GM12872 (cell line): ENCODE data around the gene NELFB.

ENCODE experiments used
- TF ChIP-seq, protein P1 (sequence below): IDR thresholded peaks from 3 replicates; pipeline ENCODE4 v1.5.1; 2011; ENCODE audit warnings: low read depth, mild to moderate bottlenecking, low read length, moderate library complexity; ENCODE audit not compliant: insufficient read depth

The NELFB gene

GRCh38 chr9:137298401-137299202 is 43.5 kb downstream of the NELFB start:
- TF ChIP-seq, protein P1, sequence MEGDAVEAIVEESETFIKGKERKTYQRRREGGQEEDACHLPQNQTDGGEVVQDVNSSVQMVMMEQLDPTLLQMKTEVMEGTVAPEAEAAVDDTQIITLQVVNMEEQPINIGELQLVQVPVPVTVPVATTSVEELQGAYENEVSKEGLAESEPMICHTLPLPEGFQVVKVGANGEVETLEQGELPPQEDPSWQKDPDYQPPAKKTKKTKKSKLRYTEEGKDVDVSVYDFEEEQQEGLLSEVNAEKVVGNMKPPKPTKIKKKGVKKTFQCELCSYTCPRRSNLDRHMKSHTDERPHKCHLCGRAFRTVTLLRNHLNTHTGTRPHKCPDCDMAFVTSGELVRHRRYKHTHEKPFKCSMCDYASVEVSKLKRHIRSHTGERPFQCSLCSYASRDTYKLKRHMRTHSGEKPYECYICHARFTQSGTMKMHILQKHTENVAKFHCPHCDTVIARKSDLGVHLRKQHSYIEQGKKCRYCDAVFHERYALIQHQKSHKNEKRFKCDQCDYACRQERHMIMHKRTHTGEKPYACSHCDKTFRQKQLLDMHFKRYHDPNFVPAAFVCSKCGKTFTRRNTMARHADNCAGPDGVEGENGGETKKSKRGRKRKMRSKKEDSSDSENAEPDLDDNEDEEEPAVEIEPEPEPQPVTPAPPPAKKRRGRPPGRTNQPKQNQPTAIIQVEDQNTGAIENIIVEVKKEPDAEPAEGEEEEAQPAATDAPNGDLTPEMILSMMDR: no peak

DNA sequence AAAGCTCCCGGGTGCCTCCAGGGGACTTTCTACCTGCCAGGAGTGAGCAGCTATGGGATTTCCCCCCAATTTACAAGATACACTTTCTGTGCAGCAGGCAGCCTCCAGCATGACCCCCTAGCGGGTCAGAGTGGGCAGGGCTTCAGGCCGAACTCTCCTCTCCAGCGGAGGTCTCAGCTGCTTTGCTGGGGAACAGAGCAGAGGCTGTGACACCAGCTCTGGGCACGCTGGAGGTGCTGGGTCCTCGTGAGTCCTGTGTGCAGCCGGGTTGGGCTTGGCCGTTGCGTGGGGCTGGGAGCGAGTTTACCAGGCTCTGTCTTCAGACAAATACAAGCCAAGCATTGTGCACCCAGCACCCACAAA is 44.1 kb downstream of the NELFB start:
- TF ChIP-seq, protein P1: 0 out of 3 replicates have a peak, but pooled peaks have one; percentile 23

DNA sequence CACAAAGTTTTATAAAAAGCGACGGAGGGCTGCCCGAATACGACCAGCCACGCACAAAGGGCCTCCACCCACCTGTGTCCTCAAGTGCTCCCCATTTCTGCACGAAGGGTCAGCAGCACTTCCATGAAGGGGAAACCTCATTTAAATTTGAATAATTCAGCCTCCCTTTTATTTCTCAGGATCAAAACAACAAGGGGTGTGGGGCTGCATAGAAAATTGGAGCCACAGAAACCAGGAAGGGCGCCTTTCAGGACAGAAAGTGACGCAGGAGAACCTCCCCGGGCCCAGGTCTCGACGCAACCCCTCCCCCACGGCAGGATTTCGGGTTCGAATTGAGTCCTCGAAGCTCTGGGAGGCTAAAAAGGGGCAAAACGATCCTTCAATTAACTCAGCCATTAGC is 44.8 kb downstream of the NELFB start:
- TF ChIP-seq, protein P1: no peak

DNA sequence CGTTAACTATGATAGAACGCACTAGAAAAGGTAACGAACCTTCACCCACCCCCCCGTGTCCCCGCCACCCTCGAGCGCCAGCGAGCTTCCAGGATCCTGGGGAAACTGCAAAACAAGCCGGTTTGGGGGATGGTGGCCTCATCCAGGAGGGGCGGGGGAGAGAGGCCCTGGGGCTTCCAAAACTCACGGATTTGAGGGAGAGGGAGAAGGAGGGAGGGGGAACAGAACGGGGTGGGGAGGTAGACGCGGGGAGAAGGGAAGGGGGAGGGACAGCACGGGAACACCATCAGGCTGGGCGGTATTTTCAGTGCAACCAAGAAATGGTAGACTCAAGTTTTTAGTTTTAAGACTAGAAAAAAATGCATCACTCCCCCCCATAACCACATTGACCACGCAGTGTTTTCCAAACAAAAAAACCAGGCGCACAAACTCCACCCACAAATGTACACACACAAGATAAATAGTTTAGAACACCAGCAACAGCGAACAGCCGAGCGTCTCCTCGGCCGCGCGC is 45.5 kb downstream of the NELFB start:
- TF ChIP-seq, protein P1: no peak

- TF ChIP-seq, protein P1: no peak; the same call in 2 of the 3 replicates
Observed at GRCh38 chr9:137301081-137301947, 46.2 kb downstream of the NELFB start.

- TF ChIP-seq, protein P1: no peak
Observed at GRCh38 chr9:137302118-137302448, 47.0 kb downstream of the NELFB start, which contains the start of gene NRARP. TSS of gene NRARP (minus strand) at chr9:137302271. CDS start at chr9:137301928, 343 bp downstream.
